Loucy (cell line): ENCODE measurements around the gene PRR23A.
"Not testable (repeated sequence)": the region's sequence is repeated elsewhere in the genome, so short reads cannot be mapped to it uniquely, and the experiment has no call there.

Experiments used
- H2AFZ ChIP-seq: fragments of 200-600 bp; sonication (generic); 2 replicates; pipeline ENCODE4 v1.6.0; 2016; ENCODE audit warnings: antibody characterized with exemption, mild to moderate bottlenecking, low read length, moderate library complexity
- H3F3A ChIP-seq: fragments of 200-600 bp; 2 replicates; pipeline ENCODE4 v1.6.0; 2016; ENCODE audit warnings: antibody characterized with exemption, low read depth, mild to moderate bottlenecking
- H3K27me3 ChIP-seq: fragments of 200-600 bp; sonication (generic); 2 replicates; pipeline ENCODE4 v1.6.1; 2014; ENCODE audit warnings: low read length, mild to moderate bottlenecking; ENCODE audit not compliant: insufficient read depth, poor library complexity, severe bottlenecking
- H3K36me3 ChIP-seq: fragments of 200-600 bp; sonication (generic); 2 replicates; pipeline ENCODE4 v1.6.1; 2016; ENCODE audit warnings: low read length; ENCODE audit not compliant: insufficient read depth
- H3K4me1 ChIP-seq: fragments of 200-600 bp; sonication (generic); 2 replicates; pipeline ENCODE4 v1.5.1; 2014; ENCODE audit warnings: low read length, mild to moderate bottlenecking; ENCODE audit not compliant: insufficient read depth, poor library complexity, severe bottlenecking
- H3K4me2 ChIP-seq: fragments of 200-600 bp; sonication (generic); 2 replicates; pipeline ENCODE4 v1.6.0; 2014; ENCODE audit warnings: antibody characterized with exemption, low read length, low read depth, mild to moderate bottlenecking; ENCODE audit not compliant: poor library complexity, severe bottlenecking
- H3K4me3 ChIP-seq: fragments of 200-600 bp; sonication (generic); 2 replicates; pipeline ENCODE4 v1.5.1; 2014; ENCODE audit warnings: low read length, mild to moderate bottlenecking, mixed read lengths; ENCODE audit not compliant: poor library complexity, severe bottlenecking
- H3K79me2 ChIP-seq: fragments of 200-600 bp; sonication (generic); 2 replicates; pipeline ENCODE4 v1.6.1; 2014; ENCODE audit warnings: low read length; ENCODE audit not compliant: insufficient read depth
- H3K9ac ChIP-seq: fragments of 200-600 bp; sonication (generic); 2 replicates; pipeline ENCODE4 v1.6.0; 2014; ENCODE audit warnings: mild to moderate bottlenecking, low read depth, low read length, moderate library complexity; ENCODE audit not compliant: poor library complexity, severe bottlenecking
- H3K9me2 ChIP-seq: fragments of 200-600 bp; sonication (generic); replicated peaks from 2 replicates; pipeline ENCODE4 v1.6.1; 2016; ENCODE audit warnings: low read depth, low read length, mixed read lengths
- H3K9me3 ChIP-seq: fragments of 200-600 bp; sonication (generic); 2 replicates; pipeline ENCODE4 v1.6.1; 2014; ENCODE audit warnings: mild to moderate bottlenecking, antibody characterized with exemption, low read length, low read depth; ENCODE audit not compliant: insufficient read depth
- H4K20me1 ChIP-seq: fragments of 200-600 bp; sonication (generic); 2 replicates; pipeline ENCODE4 v1.6.0; 2014; ENCODE audit warnings: antibody characterized with exemption, low read length, mild to moderate bottlenecking; ENCODE audit not compliant: insufficient read depth, poor library complexity, severe bottlenecking
- CTCF ChIP-seq: fragments of 200-600 bp; sonication (generic); conservative IDR thresholded peaks from 2 replicates; pipeline ENCODE4 v1.5.1; 2014; ENCODE audit warnings: mild to moderate bottlenecking, antibody characterized with exemption, low read length
- EZH2phosphoT487 ChIP-seq: fragments of 200-600 bp; IDR thresholded peaks from 2 replicates; pipeline ENCODE4 v1.6.1; 2018; ENCODE audit warnings: antibody characterized with exemption, mild to moderate bottlenecking, moderate library complexity, borderline replicate concordance

The PRR23A gene

DNA sequence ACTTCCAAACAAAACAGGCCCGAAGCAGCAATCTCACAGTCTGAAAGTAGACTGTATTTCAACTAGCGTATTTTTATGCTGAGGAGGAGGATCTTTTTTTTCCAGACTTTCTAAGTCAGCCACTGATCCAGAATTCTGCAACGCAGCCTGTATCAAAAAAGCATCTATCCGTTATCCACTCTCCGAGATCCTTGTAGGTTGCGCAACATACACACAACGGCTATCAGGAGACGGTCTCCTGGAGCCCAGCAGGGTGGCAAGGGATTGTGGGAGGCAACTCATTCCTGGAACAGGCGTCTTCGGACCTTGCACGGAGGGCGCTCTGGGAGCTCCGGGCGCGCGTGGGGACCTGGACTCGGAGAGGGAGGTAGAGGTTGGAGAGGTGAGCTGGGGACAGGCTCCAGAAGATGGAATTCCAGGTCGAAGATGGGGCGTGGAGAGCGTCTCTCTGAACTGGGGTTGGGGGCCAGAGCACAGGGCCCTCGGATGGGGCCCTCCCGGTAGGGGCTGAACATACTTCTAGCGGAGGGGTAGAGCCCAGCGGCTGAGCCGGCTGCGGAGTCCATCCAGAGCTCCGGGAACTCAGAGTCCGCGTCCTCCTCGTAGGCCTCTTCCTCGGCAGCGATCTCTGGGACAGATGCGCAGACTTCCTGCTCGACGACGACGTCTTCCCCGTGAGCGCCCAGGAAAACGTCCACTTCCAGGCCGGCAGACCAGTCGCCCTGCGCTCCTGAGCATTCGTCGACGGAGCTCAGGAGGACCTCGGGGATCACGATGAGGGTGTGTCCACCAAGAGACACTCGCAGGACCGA, 37.7 kb upstream of the PRR23A start:
- no peak overlapping the region for H3K4me3 ChIP-seq
- H3K4me1 ChIP-seq: no peaks in the 10 kb centered on the region
- H4K20me1 ChIP-seq: no peaks in the 10 kb centered on the region
- H3K79me2 ChIP-seq: no peaks in the 10 kb centered on the region
- H3F3A ChIP-seq: no peaks in the 10 kb centered on the region
- TF ChIP-seq EZH2phosphoT487 (no peak), CTCF (no peak)
- H3K36me3 ChIP-seq: no peaks in the 10 kb centered on the region
- H3K9ac ChIP-seq: no peak overlapping the region
- H3K27me3 ChIP-seq: no peaks in the 10 kb centered on the region
- no peak overlapping the region for H3K4me2 ChIP-seq
- H3K9me3 ChIP-seq: no peaks in the 10 kb centered on the region
- H3K9me2 ChIP-seq: no peaks in the 10 kb centered on the region
- H2AFZ ChIP-seq: no peak overlapping the region

DNA sequence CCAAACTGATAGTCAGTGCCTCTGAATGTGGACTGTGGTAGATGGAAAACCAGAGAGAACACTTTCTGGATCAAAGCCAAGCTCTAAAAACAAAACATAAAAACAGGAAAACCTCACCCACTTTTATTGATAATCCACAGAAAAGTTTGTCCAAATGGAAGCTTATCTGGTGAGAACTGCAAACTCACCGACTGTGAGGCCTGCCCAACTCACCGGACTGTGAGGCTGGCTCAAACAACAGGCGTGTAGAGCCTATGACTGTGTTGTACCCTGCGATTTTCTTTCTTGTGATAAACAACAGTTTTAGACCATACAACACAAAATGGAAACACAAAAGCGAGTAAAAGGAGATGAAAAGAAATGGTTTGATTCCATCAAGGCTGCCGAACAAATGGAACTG, 31.4 kb upstream of the PRR23A start:
- Histone ChIP-seq H3K4me1 (no peaks in the 10 kb centered on the region), H3K79me2 (no peaks in the 10 kb centered on the region), H3K9me3 (no peaks in the 10 kb centered on the region), H3K9me2 (no peaks in the 10 kb centered on the region), H3K27me3 (no peaks in the 10 kb centered on the region), H3F3A (no peaks in the 10 kb centered on the region), H3K4me3 (no peak overlapping the region), H3K36me3 (no peaks in the 10 kb centered on the region), H4K20me1 (no peaks in the 10 kb centered on the region), H3K4me2 (no peak overlapping the region), H3K9ac (no peak overlapping the region), H2AFZ (no peak overlapping the region)
- TF ChIP-seq EZH2phosphoT487 (no peak), CTCF (no peak)

GRCh38 chr3:139032326-139033002, 26.4 kb upstream of the PRR23A start:
- Histone ChIP-seq H3K9ac (no peak overlapping the region), H3K4me2 (no peak overlapping the region), H3K9me3 (no peaks in the 10 kb centered on the region), H4K20me1 (no peaks in the 10 kb centered on the region), H3K27me3 (no peaks in the 10 kb centered on the region), H2AFZ (no peak overlapping the region), H3K79me2 (no peaks in the 10 kb centered on the region), H3K9me2 (no peaks in the 10 kb centered on the region), H3F3A (no peaks in the 10 kb centered on the region), H3K4me1 (no peaks in the 10 kb centered on the region), H3K4me3 (no peak overlapping the region), H3K36me3 (no peaks in the 10 kb centered on the region)
- no peak for TF ChIP-seq EZH2phosphoT487
- TF ChIP-seq CTCF: no peak

- H3K79me2 ChIP-seq, H3K4me2 ChIP-seq, H3K36me3 ChIP-seq, H3K9ac ChIP-seq, H3K4me3 ChIP-seq, H3K27me3 ChIP-seq, H3K9me2 ChIP-seq, H3F3A ChIP-seq, H2AFZ ChIP-seq, H3K4me1 ChIP-seq, H3K9me3 ChIP-seq, H4K20me1 ChIP-seq: not testable (repeated sequence)
Observed at GRCh38 chr3:139030576-139030975, 24.5 kb upstream of the PRR23A start.
